ENCODE results near the gene L2HGDH.

The L2HGDH gene

GRCh38 chr14:50285861-50286260 lies 26.2 kb downstream of the L2HGDH start:
- DNase-seq, result no peak

GRCh38 chr14:50272498-50272897 lies 39.5 kb downstream of the L2HGDH start:
- no peak for DNase-seq

- no peak for DNase-seq
These were observed 41.1 kb downstream of the L2HGDH start for GRCh38 chr14:50270932-50271331.

GRCh38 chr14:50265029-50265428 lies 47.0 kb downstream of the L2HGDH start:
- no peak for DNase-seq

GRCh38 chr14:50263321-50263720 lies 48.7 kb downstream of the L2HGDH start:
- DNase-seq, result no peak

GRCh38 chr14:50262865-50263264 lies 49.2 kb downstream of the L2HGDH start:
- DNase-seq, result no peak

- DNase-seq, result peak; percentile 12
These were observed 51.5 kb downstream of the L2HGDH start for GRCh38 chr14:50260511-50260910.

- no peak for DNase-seq
These were observed 52.0 kb downstream of the L2HGDH start for GRCh38 chr14:50260072-50260471.

GRCh38 chr14:50257732-50258131 lies 54.3 kb downstream of the L2HGDH start:
- DNase-seq, result no peak

- no peak for DNase-seq
These were observed 57.8 kb downstream of the L2HGDH start for GRCh38 chr14:50254248-50254647.

GRCh38 chr14:50249136-50249775 lies 62.8 kb downstream of the L2HGDH start:
- DNase-seq, result no peak

GRCh38 chr14:50247245-50247644 lies 64.8 kb downstream of the L2HGDH start:
- DNase-seq, result no peak

- no peak for DNase-seq
These were observed 69.3 kb downstream of the L2HGDH start for GRCh38 chr14:50242566-50243310.

- no peak for DNase-seq
These were observed 69.9 kb downstream of the L2HGDH start for GRCh38 chr14:50242096-50242495.

- no peak for DNase-seq
These were observed 74.6 kb downstream of the L2HGDH start for GRCh38 chr14:50237427-50237826.

- DNase-seq, result no peak
These were observed 78.1 kb downstream of the L2HGDH start for GRCh38 chr14:50233951-50234250.

- peak; percentile 37 for DNase-seq
These were observed 78.7 kb downstream of the L2HGDH start for GRCh38 chr14:50233166-50233950.

- no peak for DNase-seq
These were observed 79.8 kb downstream of the L2HGDH start for GRCh38 chr14:50232276-50232642.

- peak; percentile 89 for DNase-seq
These were observed 80.4 kb downstream of the L2HGDH start, which contains the start of gene SOS2 for GRCh38 chr14:50231475-50232275. Gene SOS2, minus strand, starts transcription at chr14:50231578. Its CDS starts 295 bp downstream, at chr14:50231283.

- DNase-seq, result peak; percentile 40
These were observed 81.1 kb downstream of the L2HGDH start for GRCh38 chr14:50230701-50231474.

GRCh38 chr14:50230401-50230700 lies 81.7 kb downstream of the L2HGDH start:
- DNase-seq, result no peak

- DNase-seq, result no peak
These were observed 82.3 kb downstream of the L2HGDH start for GRCh38 chr14:50229681-50230080.

- no peak for DNase-seq
These were observed 83.7 kb downstream of the L2HGDH start for GRCh38 chr14:50228313-50228712.
